Measurements from ENCODE around the gene SMCP. TPM values are rescaled to one million over a fixed set of nuclear protein-coding genes. Genes with fewer than 3 reads are reported as not detected.

The SMCP gene
- polyA plus RNA-seq, 1 donor = not detected

Other genes starting within 250 kb of the SMCP start
- gene LCE2D, start 214.9 kb upstream of the SMCP start, polyA plus RNA-seq (ENCODE audit: insufficient read length) = not detected
- not detected for gene LCE2C, start 203.0 kb upstream of the SMCP start, polyA plus RNA-seq (ENCODE audit: insufficient read length)
- not detected for gene LCE2B, start 192.2 kb upstream of the SMCP start, polyA plus RNA-seq (ENCODE audit: insufficient read length)
- gene LCE2A, start 180.0 kb upstream of the SMCP start, polyA plus RNA-seq (ENCODE audit: insufficient read length) = not detected
- gene LCE4A, start 170.2 kb upstream of the SMCP start, polyA plus RNA-seq (ENCODE audit: insufficient read length) = not detected
- gene KPRP, start 120.3 kb upstream of the SMCP start, polyA plus RNA-seq (ENCODE audit: insufficient read length) = not detected
- not detected for gene LCE1F, start 103.2 kb upstream of the SMCP start, polyA plus RNA-seq (ENCODE audit: insufficient read length)
- gene LCE1E, start 92.1 kb upstream of the SMCP start, polyA plus RNA-seq (ENCODE audit: insufficient read length) = not detected
- not detected for gene LCE1D, start 81.6 kb upstream of the SMCP start, polyA plus RNA-seq (ENCODE audit: insufficient read length)
- not detected for gene LCE1C, start 71.7 kb upstream of the SMCP start, polyA plus RNA-seq (ENCODE audit: insufficient read length)
- not detected for gene LCE1B, start 66.4 kb upstream of the SMCP start, polyA plus RNA-seq (ENCODE audit: insufficient read length)
- gene LCE1A, start 50.8 kb upstream of the SMCP start, polyA plus RNA-seq (ENCODE audit: insufficient read length) = not detected
- gene LCE6A, start 35.5 kb upstream of the SMCP start, polyA plus RNA-seq (ENCODE audit: insufficient read length) = not detected
- gene LCE7A, start 18.3 kb upstream of the SMCP start, polyA plus RNA-seq (ENCODE audit: insufficient read length) = not detected
- 0.36 TPM for gene IVL, start 30.2 kb downstream of the SMCP start, polyA plus RNA-seq (ENCODE audit: insufficient read length)
- not detected for gene SPRR5, start 68.9 kb downstream of the SMCP start, polyA plus RNA-seq (ENCODE audit: insufficient read length)
- not detected for gene SPRR4, start 92.3 kb downstream of the SMCP start, polyA plus RNA-seq (ENCODE audit: insufficient read length)
- gene SPRR1A, start 105.8 kb downstream of the SMCP start, polyA plus RNA-seq (ENCODE audit: insufficient read length) = not detected
- gene SPRR3, start 123.4 kb downstream of the SMCP start, polyA plus RNA-seq (ENCODE audit: insufficient read length) = not detected
- gene SPRR1B, start 152.9 kb downstream of the SMCP start, polyA plus RNA-seq (ENCODE audit: insufficient read length) = 0.37 TPM
- not detected for gene SPRR2D, start 162.8 kb downstream of the SMCP start, polyA plus RNA-seq (ENCODE audit: insufficient read length)
- gene SPRR2A, start 179.2 kb downstream of the SMCP start, polyA plus RNA-seq (ENCODE audit: insufficient read length) = not detected
- gene SPRR2B, start 193.3 kb downstream of the SMCP start, polyA plus RNA-seq (ENCODE audit: insufficient read length) = not detected
- gene SPRR2E, start 216.2 kb downstream of the SMCP start, polyA plus RNA-seq (ENCODE audit: insufficient read length) = not detected
- gene SPRR2F, start 235.2 kb downstream of the SMCP start, polyA plus RNA-seq (ENCODE audit: insufficient read length) = not detected

Data from hindlimb muscle (tissue), 1 donor.